Endothelial cell of umbilical vein (primary cell): ENCODE measurements around the gene ZNF232. TPM values are rescaled to one million over a fixed set of nuclear protein-coding genes. Genes with fewer than 3 reads are reported as not detected.
A peak's percentile ranks its signal among the peaks of the same experiment; 100 is the strongest.
"Not testable (repeated sequence)": the region's sequence is repeated elsewhere in the genome, so short reads cannot be mapped to it uniquely, and the experiment has no call there.

Source experiments
- Bru-seq: library from RNA; stranded (reverse); fragments of 400-500 nt; gene quantifications from one replicate; lab custom pipeline; 2021; lab: Mats Ljungman, UMichigan
- BruChase-seq, 2 experiments: library from RNA; stranded (reverse); fragments of 400-500 nt; gene quantifications; one replicate each; lab custom pipeline; 2021; lab: Mats Ljungman, UMichigan
- BruUV-seq: library from RNA; stranded (reverse); fragments of 400-500 nt; replicated peaks from 2 replicates; lab custom pipeline; 2021; lab: Mats Ljungman, UMichigan
- CTCF ChIA-PET: fragments of 300-600, 350-600 bp; sonication (Branson Sonifier 250); formaldehyde crosslinking; loops from one replicate; lab custom pipeline; 2021; ENCODE audit warnings: antibody characterized with exemption, inconsistent platforms; lab: Charles Lee
- POLR2A ChIA-PET: fragments of 300-600, 350-600 bp; sonication (Branson Sonifier 250); formaldehyde crosslinking; loops from one replicate; lab custom pipeline; 2021; ENCODE audit warnings: antibody characterized with exemption, inconsistent platforms; lab: Charles Lee
- DNase-seq: peaks from one replicate; pipeline ENCODE4 v3.0.0-alpha.2; 2011; ENCODE audit warnings: low read depth, low spot score
- FAIRE-seq: peaks from 2 replicates; lab custom pipeline; 2011; peaks lifted over from hg19 to GRCh38; lab: Jason Lieb, UNC
- H2AFZ ChIP-seq: 2 replicates; pipeline ENCODE4 v1.6.0; 2012; ENCODE audit warnings: low read depth, low read length, control low read depth, inconsistent platforms
- H3K27ac ChIP-seq: 2 replicates; pipeline ENCODE4 v1.5.1; 2011; ENCODE audit warnings: low read depth, mild to moderate bottlenecking, control low read depth, low read length, moderate library complexity; ENCODE audit not compliant: insufficient read depth
- H3K27me3 ChIP-seq, 2 experiments: 2 replicates each; pipeline versions ENCODE4 v1.6.0 to v1.6.1; 2011; ENCODE audit warnings: low read length in 2 of 2, mixed read lengths in 1 of 2; ENCODE audit not compliant: control insufficient read depth in 2 of 2, insufficient read depth in 2 of 2
- H3K36me3 ChIP-seq, 2 experiments: 2 replicates in 1 of 2; 3 replicates in 1 of 2; pipeline ENCODE4 v1.5.1; 2011; ENCODE audit warnings: low read length in 2 of 2, mild to moderate bottlenecking in 1 of 2, moderate library complexity in 1 of 2; ENCODE audit not compliant: control insufficient read depth in 2 of 2, insufficient read depth in 2 of 2; ENCODE audit errors: extremely low read depth in 1 of 2
- H3K4me1 ChIP-seq: 3 replicates; pipeline ENCODE4 v1.5.1; 2011; ENCODE audit warnings: mild to moderate bottlenecking, low read length; ENCODE audit not compliant: control insufficient read depth, insufficient read depth; ENCODE audit errors: extremely low read depth
- H3K4me2 ChIP-seq: 2 replicates; pipeline ENCODE4 v1.6.1; 2011; ENCODE audit warnings: low read length, control low read depth, mixed read lengths; ENCODE audit not compliant: insufficient read depth
- H3K4me3 ChIP-seq, 3 experiments: fragments of 200-600 bp in 1 of 3; sonication (generic), shearing (Covaris generic) in 1 of 3; replicated peaks in 1 of 3; 2 replicates each; pipeline ENCODE4 v1.5.1; 2011 to 2016; ENCODE audit warnings: control low read depth in 3 of 3, low read length in 3 of 3, mild to moderate bottlenecking in 2 of 3, inconsistent platforms in 1 of 3, low read depth in 1 of 3, moderate library complexity in 1 of 3; ENCODE audit not compliant: insufficient read depth in 1 of 3
- H3K79me2 ChIP-seq: 2 replicates; pipeline ENCODE4 v1.6.0; 2012; ENCODE audit warnings: low read length, inconsistent platforms; ENCODE audit not compliant: control insufficient read depth, insufficient read depth
- H3K9ac ChIP-seq: replicated peaks from 2 replicates; pipeline ENCODE3; 2011; ENCODE audit warnings: low read length, control low read depth; ENCODE audit not compliant: insufficient read depth; ENCODE audit errors: extremely low read depth
- H3K9me1 ChIP-seq: replicated peaks from 3 replicates; pipeline ENCODE4 v1.6.0; 2011; ENCODE audit warnings: mild to moderate bottlenecking, low read length; ENCODE audit not compliant: control insufficient read depth, insufficient read depth; ENCODE audit errors: extremely low read depth
- H3K9me3 ChIP-seq: replicated peaks from 2 replicates; pipeline ENCODE4 v1.5.1; 2012; ENCODE audit warnings: low read length, inconsistent platforms; ENCODE audit not compliant: control insufficient read depth, insufficient read depth
- H4K20me1 ChIP-seq: replicated peaks from 2 replicates; pipeline ENCODE3; 2011; ENCODE audit warnings: mild to moderate bottlenecking, low read length; ENCODE audit not compliant: control insufficient read depth, insufficient read depth; ENCODE audit errors: extremely low read depth
- CTCF ChIP-seq, 2 donors: IDR thresholded peaks; 1 replicate in 1 of 2; 2 replicates in 1 of 2; pipeline ENCODE4 v1.5.1; 2011; ENCODE audit warnings: low read length in 2 of 2, mild to moderate bottlenecking in 2 of 2, moderate library complexity in 2 of 2, control low read depth in 1 of 2, inconsistent platforms in 1 of 2, low read depth in 1 of 2; ENCODE audit not compliant: insufficient read depth in 1 of 2; ENCODE audit errors: extremely low read depth in 1 of 2
- EZH2 ChIP-seq: IDR thresholded peaks from 2 replicates; pipeline ENCODE4 v1.6.1; 2012; ENCODE audit warnings: borderline replicate concordance, low read depth, mild to moderate bottlenecking, moderate library complexity, low read length, inconsistent platforms; ENCODE audit not compliant: severe bottlenecking
- FOS ChIP-seq: IDR thresholded peaks from 2 replicates; pipeline ENCODE4 v1.6.1; 2011; ENCODE audit warnings: mild to moderate bottlenecking, low read length, moderate library complexity, borderline replicate concordance; ENCODE audit not compliant: insufficient read depth
- GATA2 ChIP-seq: IDR thresholded peaks from 2 replicates; pipeline ENCODE4 v1.7.0; 2011; ENCODE audit warnings: low read depth, mild to moderate bottlenecking, moderate library complexity, mixed read lengths, low read length; ENCODE audit not compliant: insufficient read length, insufficient read depth
- JUN ChIP-seq: IDR thresholded peaks from 2 replicates; pipeline ENCODE4 v1.6.1; 2011; ENCODE audit warnings: borderline replicate concordance, low read depth; ENCODE audit not compliant: insufficient read length, insufficient read depth
- MAX ChIP-seq: IDR thresholded peaks from 2 replicates; pipeline ENCODE4 v1.6.1; 2011; ENCODE audit not compliant: insufficient read depth, insufficient read length
- MYC ChIP-seq: IDR thresholded peaks from one replicate; pipeline ENCODE4 v1.6.1; 2011; ENCODE audit warnings: mild to moderate bottlenecking, low read depth, low read length
- POLR2A ChIP-seq: IDR thresholded peaks from 2 replicates; pipeline ENCODE4 v1.6.1; 2012; ENCODE audit warnings: low read depth, mild to moderate bottlenecking, control low read depth, low read length
- POLR2AphosphoS5 ChIP-seq: IDR thresholded peaks from 2 replicates; pipeline ENCODE4 v1.6.1; 2012; ENCODE audit warnings: low read depth, mild to moderate bottlenecking, control low read depth, low read length, moderate library complexity; ENCODE audit not compliant: insufficient read depth
- dilution Hi-C: fragments of 300-500 bp; cut with MboI; formaldehyde crosslinking; loops from one replicate; pipeline ENCODE4 v1.15.0; 2019; ENCODE audit warnings: low sequenced_read_pairs; ENCODE audit not compliant: extremely low pct_ligation_motif_present
- intact Hi-C: fragments of 100-400 bp; cut with micrococcal nuclease; formaldehyde crosslinking; loops from one replicate; pipeline ENCODE4 v1.10.0; 2022
- long read RNA-seq: library from polyadenylated mRNA; stranded (forward); transcript quantifications from one replicate; pipeline ENCODE4 v2.0.0, GENCODE V29; 2021
- polyA minus RNA-seq, 3 experiments: library from RNA; depleted of rRNA, polyadenylated mRNA; stranded (reverse); fragments of >200 nt; gene quantifications; 1 replicate in 1 of 3; 2 replicates in 2 of 3; pipeline ENCODE4 v1.2.3, GENCODE V29; 2011
- polyA plus RNA-seq, 4 experiments: library from polyadenylated mRNA; depleted of rRNA in 3 of 4; stranded (reverse) in 3 of 4; unstranded in 1 of 4; fragments of >200 nt; gene quantifications; 2 replicates each; pipeline versions ENCODE4 v1.2.1 to v1.2.3, GENCODE V29; 2011 to 2012; ENCODE audit warnings: missing spikeins in 1 of 4
- total RNA-seq: library from RNA; stranded (reverse); gene quantifications from 2 replicates; pipeline ENCODE4 v1.2.3, GENCODE V29; 2021

The ZNF232 gene
- total RNA-seq, result 9.9 and 10.1 TPM in 2 replicates
- polyA plus RNA-seq, result 2.6 and 3.1 TPM in 2 replicates
- polyA plus RNA-seq (2011; cell fraction: cytosol; rRNA removed), result 4.5 and 4.6 TPM in 2 replicates
- polyA plus RNA-seq (2011; cell fraction: nucleus; rRNA removed), result 4.4 and 5.8 TPM in 2 replicates
- 5.5 TPM in 2 replicates for polyA plus RNA-seq (2012)
- polyA minus RNA-seq, result 2.4 and 6.0 TPM in 2 replicates
- polyA minus RNA-seq (2011; cell fraction: cytosol; rRNA and poly(A)+ RNA removed), result 6.9 TPM
- polyA minus RNA-seq (2011; cell fraction: nucleus; rRNA and poly(A)+ RNA removed), result 1.5 and 1.6 TPM in 2 replicates
- percentile 40 among the genes with signal in this experiment for Bru-seq, nascent RNA
- BruChase-seq, experiment 1, labeled RNA remaining after a 6-hour chase, result percentile 43 among the genes with signal in this experiment
- percentile 47 among the genes with signal in this experiment for BruChase-seq, experiment 2, labeled RNA remaining after a 2-hour chase
- long read RNA-seq, partial matches to known transcripts, result 9 of 20 reads
- long read RNA-seq, other reads (novel, unspliced or antisense), result 9 of 20 reads

GRCh38 chr17:5111402-5112204 is at the start of gene ZNF232:
ZNF232 (minus strand) TSS chr17:5111878; CDS start chr17:5111822, 56 bp downstream.
- peak within 1 kb of the TSS; percentile 98 for H2AFZ ChIP-seq
- peak within 1 kb of the TSS; percentile 58 to 90 (median 82) for H3K4me3 ChIP-seq
- FAIRE-seq (peak; percentile 96), DNase-seq (peak; percentile 94)
- peaks cover 8% of the 10 kb centered on the region for H3K4me1 ChIP-seq
- H3K36me3 ChIP-seq, result peaks cover 0 to 12% of the 10 kb centered on the region in 2 experiments
- H3K79me2 ChIP-seq, result no peaks in the 10 kb centered on the region
- ChIA-PET POLR2A (no interaction called here), CTCF (no interaction called here)
- no peak for TF ChIP-seq FOS
- TF ChIP-seq CTCF (IDR thresholded peaks at IDR 0.05; ENCODE audit: extremely low read depth in 1 of 2, insufficient read depth in 1 of 2, low read depth in 1 of 2, low read length in 2 of 2), result no peak
- no peak for TF ChIP-seq JUN
- TF ChIP-seq MYC, result no peak
- TF ChIP-seq GATA2, result no peak
- TF ChIP-seq EZH2, result no peak
- TF ChIP-seq MAX, result peak; percentile 73
- TF ChIP-seq POLR2A, result peak; percentile 80
- peak; percentile 73 for TF ChIP-seq POLR2AphosphoS5
- intact Hi-C loops, result loop anchor here (5.0 kb wide), 1 partner anchor 81 kb away; the partner anchor contains the start of gene ZNF594
- H3K9me1 ChIP-seq, result no peaks in the 10 kb centered on the region
- BruUV-seq, result no TSS peak
- H3K27me3 ChIP-seq, result peaks cover 10 to 17% of the 10 kb centered on the region in 2 experiments
- dilution Hi-C loops, result no loop called here
- peak within 1 kb of the TSS; percentile 97 for H3K4me2 ChIP-seq
- no peaks in the 10 kb centered on the region for H3K9me3 ChIP-seq
- peak within 1 kb of the TSS; percentile 71 for H3K9ac ChIP-seq
- no peaks in the 10 kb centered on the region for H4K20me1 ChIP-seq
- peak within 1 kb of the TSS; percentile 38 for H3K27ac ChIP-seq

DNA sequence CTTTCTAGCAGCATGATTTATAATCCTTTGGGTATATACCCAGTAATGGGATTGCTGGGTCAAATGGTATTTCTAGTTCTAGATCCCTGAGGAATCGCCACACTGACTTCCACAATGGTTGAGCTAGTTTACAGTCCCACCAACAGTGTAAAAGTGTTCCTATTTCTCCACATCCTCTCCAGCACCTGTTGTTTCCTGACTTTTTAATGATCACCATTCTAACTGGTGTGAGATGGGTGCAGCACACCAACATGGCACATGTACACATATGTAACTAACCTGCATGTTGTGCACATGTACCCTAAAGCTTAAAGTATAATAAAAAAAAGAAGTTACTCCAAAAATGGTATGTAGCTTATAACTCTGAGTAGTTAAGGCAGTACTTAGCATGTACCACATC is 49.0 kb upstream of the ZNF232 start:
- H3K9ac ChIP-seq, H3K27ac ChIP-seq, CTCF ChIA-PET, H3K9me1 ChIP-seq, intact Hi-C loops, POLR2A ChIA-PET, H3K36me3 ChIP-seq, H4K20me1 ChIP-seq, H3K79me2 ChIP-seq, dilution Hi-C loops, H3K4me1 ChIP-seq, BruUV-seq, FAIRE-seq, H3K9me3 ChIP-seq, H3K27me3 ChIP-seq, H3K4me3 ChIP-seq, H3K4me2 ChIP-seq, DNase-seq, H2AFZ ChIP-seq: not testable (repeated sequence)
